GM19455 (cell line): ENCODE measurements around the gene SUMO2.

Experiments used
- ATAC-seq: cut with Tn5 transposase; IDR thresholded peaks from one replicate; pipeline ENCODE4 v1.9.1; 2021; ENCODE audit not compliant: unreplicated experiment

Gene SUMO2

DNA sequence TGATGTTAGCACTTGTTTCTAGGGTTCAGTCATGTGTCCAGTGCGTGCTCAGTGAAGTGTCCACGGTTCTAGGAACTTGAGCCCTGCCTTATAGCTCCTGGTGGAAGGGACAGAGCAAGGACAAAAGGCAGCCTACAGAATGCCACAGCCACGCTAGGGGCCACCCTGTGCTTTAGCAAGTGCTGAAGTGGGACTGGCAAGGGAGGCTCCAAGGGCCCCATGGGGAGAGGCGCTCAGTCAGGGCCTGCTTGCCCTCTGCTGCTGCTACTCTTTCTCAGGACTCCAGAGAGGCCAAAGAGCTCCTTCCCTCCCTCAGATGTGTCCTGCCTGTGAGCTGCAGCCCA, 58.0 kb downstream of the SUMO2 start:
- ATAC-seq, result no peak

DNA sequence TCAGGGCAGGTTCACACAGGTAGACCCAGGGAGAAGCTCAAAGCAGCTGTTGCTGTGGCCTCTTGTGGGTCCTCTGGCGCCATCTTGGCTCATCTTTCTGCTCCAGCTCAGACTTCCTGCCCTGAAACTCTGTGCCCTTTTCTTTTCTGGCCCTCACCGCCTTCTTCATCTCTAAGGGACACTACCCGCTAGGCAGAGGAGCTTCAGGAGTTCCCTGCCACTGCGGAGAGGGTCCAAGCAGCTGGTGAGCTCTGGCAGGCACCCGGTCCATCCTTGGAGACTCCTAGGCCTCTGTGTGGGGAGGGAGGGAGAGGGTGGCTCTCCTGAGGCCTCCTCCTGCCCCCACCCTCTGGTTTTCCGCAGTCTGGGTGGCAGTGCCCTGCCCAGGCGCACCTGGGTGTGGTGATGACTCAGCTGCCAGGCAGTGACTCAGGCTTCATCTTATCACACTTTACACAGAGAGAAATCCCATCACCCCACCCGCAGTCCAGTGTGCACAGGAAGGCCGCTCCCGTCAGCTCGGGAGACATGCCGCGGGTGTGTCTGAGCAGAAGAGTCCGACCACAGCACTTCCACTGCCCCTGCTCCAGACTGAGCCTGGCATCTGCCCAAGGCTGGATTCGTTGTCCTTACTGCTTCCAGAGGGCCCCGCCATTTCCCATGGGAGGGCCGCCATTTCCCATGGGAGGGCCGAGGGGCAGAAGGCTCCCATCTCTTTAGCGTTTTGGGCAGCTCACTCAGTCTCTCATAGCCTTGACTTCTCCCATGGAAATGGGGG, 58.5 kb downstream of the SUMO2 start:
- ATAC-seq, result no peak

DNA sequence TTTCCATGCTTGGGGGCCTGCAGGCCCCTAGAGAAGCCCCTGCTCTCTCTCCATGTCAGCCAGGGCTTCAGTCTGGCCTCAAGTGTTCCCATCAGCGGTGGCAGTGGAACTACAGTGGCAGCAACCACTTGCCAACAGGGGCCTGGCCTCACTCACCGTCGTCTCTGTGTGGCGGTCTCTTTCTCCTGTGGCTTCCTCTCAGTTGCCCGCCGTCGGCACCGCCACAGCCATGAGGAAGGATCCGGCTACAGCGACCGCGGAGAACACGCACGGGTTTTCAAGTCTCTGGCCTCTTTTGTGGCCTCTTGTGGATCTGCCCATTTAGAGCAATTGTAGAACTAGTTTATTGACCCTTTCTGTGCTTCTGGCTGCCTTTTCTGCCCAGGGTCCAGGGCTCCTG, 64.5 kb downstream of the SUMO2 start:
- no peak for ATAC-seq

DNA sequence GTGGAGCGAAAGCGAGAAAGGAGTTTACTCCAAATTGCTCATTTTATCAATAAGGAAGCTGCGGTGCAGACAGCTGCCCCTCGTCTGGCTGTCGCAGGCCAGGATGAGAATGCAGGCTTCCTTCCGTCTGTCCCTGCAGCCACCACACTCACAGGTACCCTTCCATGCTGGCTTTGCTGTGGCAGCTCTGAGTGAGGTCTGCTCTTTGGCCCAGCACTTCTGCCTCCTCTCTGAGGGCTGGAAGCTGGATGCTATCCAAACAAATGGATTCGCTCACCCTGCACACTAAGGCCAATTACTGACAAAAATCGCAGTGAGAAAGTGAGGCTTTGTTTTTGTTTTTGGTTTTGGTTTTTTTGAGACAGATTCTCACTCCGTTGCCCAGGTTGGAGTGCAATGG, 66.0 kb downstream of the SUMO2 start:
- ATAC-seq, result no peak
